LNCAP (cell line): ENCODE data around the gene RTRAF.

Experiments used
- CTCF ChIP-seq: fragments of 450-650 bp; IDR thresholded peaks from 2 replicates; pipeline ENCODE4 v1.5.1; 2017; ENCODE audit warnings: mild to moderate bottlenecking

Gene RTRAF

DNA sequence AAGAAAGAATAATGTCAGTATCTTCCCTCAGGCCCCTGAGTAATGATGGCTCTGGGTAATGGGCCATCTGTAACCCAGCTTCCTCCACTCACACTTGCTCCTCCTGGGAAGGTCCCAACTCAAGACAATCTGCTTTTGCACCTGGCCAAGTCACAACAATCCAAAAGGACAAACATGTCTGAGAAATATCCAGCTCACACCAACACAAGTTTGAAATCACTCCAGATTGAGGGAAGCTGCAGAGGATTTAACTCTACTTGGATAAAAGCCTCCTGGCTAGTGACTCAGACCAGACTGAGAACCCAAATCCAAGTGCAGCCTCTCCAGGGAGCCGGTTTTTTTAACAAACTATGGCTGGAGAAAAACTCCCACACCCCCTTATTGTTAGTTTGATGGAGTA is 34.2 kb downstream of the RTRAF start:
- no peak for TF ChIP-seq CTCF

GRCh38 chr14:52025310-52025709 is 36.0 kb downstream of the RTRAF start:
- TF ChIP-seq CTCF = no peak

- TF ChIP-seq CTCF = no peak
These were observed 36.8 kb downstream of the RTRAF start for GRCh38 chr14:52026017-52026660.

GRCh38 chr14:52026901-52027300 is 37.6 kb downstream of the RTRAF start:
- no peak for TF ChIP-seq CTCF

- TF ChIP-seq CTCF = no peak
These were observed 40.5 kb downstream of the RTRAF start for GRCh38 chr14:52029881-52030280.

DNA sequence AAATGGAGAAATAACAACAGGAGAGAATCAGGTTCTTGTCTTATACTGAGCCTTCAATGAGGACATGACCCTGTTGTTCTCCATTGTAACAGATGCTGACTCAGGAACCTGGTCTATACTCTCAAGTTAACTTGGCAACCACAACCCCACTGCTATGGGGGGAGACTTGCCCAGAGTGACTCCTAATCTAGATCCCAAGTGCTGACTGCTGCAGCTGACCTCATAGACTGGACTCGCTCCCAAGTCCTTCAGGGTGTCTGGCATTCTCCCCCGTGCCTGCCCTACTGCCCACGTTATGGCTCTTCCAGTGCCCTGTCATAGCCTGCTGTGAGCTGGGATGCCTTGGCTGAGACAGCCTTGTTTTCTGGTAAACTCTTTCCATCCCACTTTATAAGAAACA is 42.4 kb downstream of the RTRAF start:
- no peak for TF ChIP-seq CTCF

GRCh38 chr14:52032204-52032801 is 43.0 kb downstream of the RTRAF start:
- TF ChIP-seq CTCF = no peak
